Gastroesophageal sphincter (tissue), 4 donors: Measurements from ENCODE around the gene SLC16A10. TPM values are rescaled to one million over a fixed set of nuclear protein-coding genes. Genes with fewer than 3 reads are reported as not detected.

Experiments
- ATAC-seq: fragments of 150-250 bp; one replicate; pipeline ENCODE4 v1.9.1; 2016; ENCODE audit warnings: mild to moderate bottlenecking, moderate library complexity
- H3K27ac ChIP-seq, 4 donors: fragments of 200-600 bp; sonication (generic) in 3 of 4; 1 replicate in 3 of 4; 2 replicates in 1 of 4; pipeline ENCODE4 v1.5.1; 2016 to 2019
- H3K27me3 ChIP-seq: fragments of 200-600 bp; sonication (generic); one replicate; pipeline ENCODE4 v1.5.1; 2019
- H3K36me3 ChIP-seq, 2 donors: fragments of 200-600 bp; sonication (generic); one replicate each; pipeline ENCODE4 v1.5.1; 2019; ENCODE audit warnings: control low read depth in 1 of 2
- H3K4me1 ChIP-seq, 3 donors: fragments of 200-600 bp; sonication (generic); 1 replicate in 2 of 3; 2 replicates in 1 of 3; pipeline ENCODE4 v1.5.1; 2016 to 2019; ENCODE audit warnings: control low read depth in 2 of 3
- H3K4me3 ChIP-seq, 2 donors: fragments of 200-600 bp; sonication (generic); one replicate each; pipeline ENCODE4 v1.5.1; 2019; ENCODE audit warnings: mild to moderate bottlenecking in 1 of 2, moderate library complexity in 1 of 2
- H3K9me3 ChIP-seq, 3 donors: fragments of 200-600 bp; sonication (generic); one replicate each; pipeline ENCODE4 v1.5.1; 2017 to 2019; ENCODE audit warnings: control low read depth in 2 of 3
- EP300 ChIP-seq: sonication (generic); formaldehyde crosslinking; IDR thresholded peaks from one replicate; pipeline ENCODE4 v1.6.1; 2017; ENCODE audit warnings: antibody characterized with exemption, mild to moderate bottlenecking
- POLR2A ChIP-seq, 2 donors: fragments of 450-650 bp; IDR thresholded peaks; one replicate each; pipeline ENCODE4 v1.6.1; 2017; ENCODE audit warnings: antibody characterized with exemption in 2 of 2, mild to moderate bottlenecking in 2 of 2, moderate library complexity in 1 of 2
- POLR2AphosphoS5 ChIP-seq: sonication (generic); formaldehyde crosslinking; IDR thresholded peaks from one replicate; pipeline ENCODE4 v1.6.1; 2017; ENCODE audit warnings: antibody characterized with exemption
- WGBS, 2 donors: methylation state at CpG; one replicate each; pipeline ENCODE4 v1.1.5; 2018; ENCODE audit warnings: low coverage in 1 of 2; 5-methylcytosine and 5-hydroxymethylcytosine counted together
- total RNA-seq, 4 donors: library from RNA; depleted of rRNA; stranded (reverse); fragments of >200 nt; gene quantifications; one replicate each; pipeline ENCODE4 v1.1.0, GENCODE V29; 2016
- TF ChIP-seq, protein P1 (sequence below), 4 experiments: fragments of 200-600 bp in 2 of 4; fragments of 450-650 bp in 2 of 4; sonication (generic) in 1 of 4; IDR thresholded peaks; one replicate each; pipeline ENCODE4 v1.5.1; 2017 to 2019; ENCODE audit warnings: antibody characterized with exemption in 4 of 4, mild to moderate bottlenecking in 2 of 4, moderate library complexity in 2 of 4

SLC16A10 gene, protein sequence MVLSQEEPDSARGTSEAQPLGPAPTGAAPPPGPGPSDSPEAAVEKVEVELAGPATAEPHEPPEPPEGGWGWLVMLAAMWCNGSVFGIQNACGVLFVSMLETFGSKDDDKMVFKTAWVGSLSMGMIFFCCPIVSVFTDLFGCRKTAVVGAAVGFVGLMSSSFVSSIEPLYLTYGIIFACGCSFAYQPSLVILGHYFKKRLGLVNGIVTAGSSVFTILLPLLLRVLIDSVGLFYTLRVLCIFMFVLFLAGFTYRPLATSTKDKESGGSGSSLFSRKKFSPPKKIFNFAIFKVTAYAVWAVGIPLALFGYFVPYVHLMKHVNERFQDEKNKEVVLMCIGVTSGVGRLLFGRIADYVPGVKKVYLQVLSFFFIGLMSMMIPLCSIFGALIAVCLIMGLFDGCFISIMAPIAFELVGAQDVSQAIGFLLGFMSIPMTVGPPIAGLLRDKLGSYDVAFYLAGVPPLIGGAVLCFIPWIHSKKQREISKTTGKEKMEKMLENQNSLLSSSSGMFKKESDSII
- 1 to 10 TPM in 1 of 4 donors, under 1 TPM in 3; 0.32 to 4.7 (median 0.93) TPM for total RNA-seq

DNA sequence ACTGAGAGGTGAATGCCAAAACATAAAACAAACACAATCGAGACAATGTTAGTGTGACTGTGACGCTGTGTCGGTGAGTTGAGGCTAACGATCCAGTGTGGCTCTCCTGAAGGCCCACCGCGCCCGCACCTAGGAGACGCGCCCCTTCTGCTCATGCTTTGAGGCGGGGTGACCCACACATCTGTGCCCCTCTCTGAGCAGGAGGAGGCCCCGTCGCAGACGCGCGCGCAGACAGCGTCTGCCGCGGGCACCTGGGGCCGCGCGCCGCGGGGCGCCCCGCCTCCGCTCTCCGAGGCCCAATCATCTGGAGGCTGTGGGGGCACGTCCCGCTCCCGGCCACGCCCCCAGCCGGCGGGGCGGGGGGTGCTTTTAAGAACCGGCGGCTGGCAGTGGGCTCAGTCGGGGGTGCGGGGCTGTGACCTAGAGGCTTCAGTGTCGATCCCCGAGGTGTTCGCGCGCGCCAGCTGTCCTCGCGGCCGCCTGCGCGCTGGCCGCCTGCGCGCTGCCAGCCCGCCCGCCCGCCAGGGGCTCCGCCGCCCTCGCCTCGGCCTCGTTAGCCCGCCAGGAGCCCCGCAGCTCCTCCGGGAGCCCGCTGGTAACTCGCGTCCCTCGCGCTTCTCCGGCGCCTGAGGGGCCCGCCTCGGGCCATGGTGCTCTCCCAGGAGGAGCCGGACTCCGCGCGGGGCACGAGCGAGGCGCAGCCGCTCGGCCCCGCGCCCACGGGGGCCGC lies at the start of gene SLC16A10:
Gene SLC16A10, plus strand, starts transcription at position 398 of the 730 bp plus-strand sequence. Its CDS starts 250 bp downstream, at position 648.
- TF ChIP-seq EP300 = no peak
- peak; percentile 14 to 25 for TF ChIP-seq POLR2A (IDR thresholded peaks at IDR 0.05)
- TF ChIP-seq POLR2AphosphoS5 = peak; percentile 7
- TF ChIP-seq, protein P1, sequence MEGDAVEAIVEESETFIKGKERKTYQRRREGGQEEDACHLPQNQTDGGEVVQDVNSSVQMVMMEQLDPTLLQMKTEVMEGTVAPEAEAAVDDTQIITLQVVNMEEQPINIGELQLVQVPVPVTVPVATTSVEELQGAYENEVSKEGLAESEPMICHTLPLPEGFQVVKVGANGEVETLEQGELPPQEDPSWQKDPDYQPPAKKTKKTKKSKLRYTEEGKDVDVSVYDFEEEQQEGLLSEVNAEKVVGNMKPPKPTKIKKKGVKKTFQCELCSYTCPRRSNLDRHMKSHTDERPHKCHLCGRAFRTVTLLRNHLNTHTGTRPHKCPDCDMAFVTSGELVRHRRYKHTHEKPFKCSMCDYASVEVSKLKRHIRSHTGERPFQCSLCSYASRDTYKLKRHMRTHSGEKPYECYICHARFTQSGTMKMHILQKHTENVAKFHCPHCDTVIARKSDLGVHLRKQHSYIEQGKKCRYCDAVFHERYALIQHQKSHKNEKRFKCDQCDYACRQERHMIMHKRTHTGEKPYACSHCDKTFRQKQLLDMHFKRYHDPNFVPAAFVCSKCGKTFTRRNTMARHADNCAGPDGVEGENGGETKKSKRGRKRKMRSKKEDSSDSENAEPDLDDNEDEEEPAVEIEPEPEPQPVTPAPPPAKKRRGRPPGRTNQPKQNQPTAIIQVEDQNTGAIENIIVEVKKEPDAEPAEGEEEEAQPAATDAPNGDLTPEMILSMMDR (IDR thresholded peaks at IDR 0.05) = peak in 1 of 4 experiments; percentile 4
- H3K27ac ChIP-seq = no peak within 1 kb of the TSS
- WGBS, 2 donors = 0 to 4% methylated on average over 3 to 4 of the region's 86 CpGs
- H3K27me3 ChIP-seq = peaks cover 69% of the 10 kb centered on the region
- peak; percentile 58 for ATAC-seq
- H3K36me3 ChIP-seq = no peaks in the 10 kb centered on the region
- peaks cover 0 to 24% (median 12%) of the 10 kb centered on the region in 3 donors for H3K4me1 ChIP-seq
- H3K4me3 ChIP-seq = peak within 1 kb of the TSS; percentile 52 to 63
- no peaks in the 10 kb centered on the region for H3K9me3 ChIP-seq

DNA sequence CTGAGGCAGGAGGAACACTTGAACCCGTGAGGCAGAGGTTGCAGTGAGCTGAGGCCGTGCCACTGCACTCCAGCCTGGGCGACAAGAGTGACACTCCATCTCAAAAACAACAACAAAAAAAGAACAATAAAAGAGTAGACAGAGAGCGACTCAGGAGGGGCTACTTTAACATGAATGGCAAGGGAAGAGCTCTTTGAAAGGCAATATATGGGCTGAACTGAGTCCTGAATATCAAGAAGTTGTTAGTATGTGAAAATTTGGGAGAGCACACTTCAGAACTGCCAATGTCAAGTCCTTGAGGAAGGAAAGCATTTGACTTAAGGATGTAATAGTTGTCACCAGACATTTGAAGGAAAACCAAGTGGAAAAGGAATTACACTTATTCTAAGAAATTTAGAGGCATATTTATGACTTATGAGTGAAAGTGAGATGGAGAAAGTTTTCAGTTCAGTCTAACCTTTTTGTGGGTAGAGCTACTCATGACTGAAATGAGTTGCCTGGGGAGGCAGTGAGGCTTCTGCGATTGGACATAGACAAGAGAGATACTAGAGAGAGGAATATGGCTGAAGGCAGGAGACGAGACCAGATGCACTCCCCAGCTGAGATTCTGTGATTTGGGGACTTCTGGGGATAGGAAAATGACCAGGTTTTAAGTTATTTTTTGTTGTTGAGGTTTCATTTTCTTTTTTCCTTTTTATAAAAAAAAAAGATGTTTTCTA lies 48.6 kb upstream of the SLC16A10 start:
- ATAC-seq = no peak
- Histone ChIP-seq H3K9me3 (no peaks in the 10 kb centered on the region), H3K4me3 (no peak overlapping the region), H3K27me3 (peaks cover 16% of the 10 kb centered on the region), H3K4me1 (no peaks in the 10 kb centered on the region), H3K27ac (no peak overlapping the region), H3K36me3 (no peaks in the 10 kb centered on the region)
- WGBS, 2 donors = 86 to 100% methylated on average over 3 to 6 of the region's 6 CpGs
- TF ChIP-seq, protein P1 (IDR thresholded peaks at IDR 0.05) = no peak
- TF ChIP-seq POLR2A (IDR thresholded peaks at IDR 0.05) (no peak), EP300 (no peak), POLR2AphosphoS5 (no peak)

DNA sequence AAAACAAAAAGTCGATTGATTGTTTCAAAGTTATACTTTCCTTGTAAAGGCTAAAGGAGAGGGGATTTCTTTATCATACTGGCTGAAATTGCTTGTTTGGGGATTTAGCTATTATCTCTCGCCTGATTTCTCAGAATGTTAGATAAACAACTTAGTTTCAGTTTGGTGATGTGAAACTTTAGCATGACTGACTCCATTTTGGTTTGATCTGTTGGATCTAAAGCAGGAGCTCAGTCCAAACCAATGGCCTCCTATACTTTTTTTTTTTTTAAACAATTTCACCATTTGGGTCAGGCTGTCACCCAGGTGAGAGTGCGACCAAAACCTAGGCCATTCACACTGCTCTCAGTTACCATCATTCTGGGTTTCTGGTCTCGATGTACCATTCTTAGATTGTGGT lies 45.4 kb upstream of the SLC16A10 start:
- ATAC-seq = no peak
- 85 to 86% methylated on average over 3 to 4 of the region's 4 CpGs for WGBS, 2 donors
- Histone ChIP-seq H3K4me1 (no peaks in the 10 kb centered on the region), H3K27me3 (no peaks in the 10 kb centered on the region), H3K36me3 (no peaks in the 10 kb centered on the region), H3K9me3 (no peaks in the 10 kb centered on the region), H3K4me3 (no peak overlapping the region), H3K27ac (no peak overlapping the region)
- TF ChIP-seq EP300 = no peak

DNA sequence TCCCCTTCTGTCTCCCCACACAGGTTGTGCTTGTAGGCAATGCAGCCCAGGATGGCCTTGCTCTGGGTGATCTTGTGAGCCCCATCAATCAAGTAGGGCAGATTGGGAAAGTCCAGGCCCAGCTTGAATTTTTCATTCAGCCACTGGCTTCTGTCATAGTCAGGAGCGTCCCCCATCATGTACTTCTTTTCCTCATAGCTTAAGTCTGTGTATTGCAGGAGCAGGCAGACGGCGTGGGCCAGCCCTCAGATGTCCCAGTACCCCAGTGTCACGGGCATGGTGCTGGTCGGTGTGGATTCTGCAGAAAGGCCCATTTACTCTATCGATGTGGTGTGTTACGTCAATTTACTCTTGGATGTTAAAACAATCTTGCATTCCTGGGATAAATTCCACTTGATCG lies 40.1 kb upstream of the SLC16A10 start:
- H3K27me3 ChIP-seq = no peaks in the 10 kb centered on the region
- H3K4me3 ChIP-seq = no peak overlapping the region
- H3K27ac ChIP-seq = no peak overlapping the region
- H3K4me1 ChIP-seq = no peaks in the 10 kb centered on the region
- H3K9me3 ChIP-seq = no peaks in the 10 kb centered on the region
- WGBS, 2 donors = 78 to 80% methylated on average over 2 to 6 of the region's 8 CpGs
- ATAC-seq = no peak
- no peaks in the 10 kb centered on the region for H3K36me3 ChIP-seq
- TF ChIP-seq POLR2A (IDR thresholded peaks at IDR 0.05) = no peak
- TF ChIP-seq, protein P1 (IDR thresholded peaks at IDR 0.05) = no peak
- no peak for TF ChIP-seq POLR2AphosphoS5
- no peak for TF ChIP-seq EP300
